CD14-positive monocyte (primary cell): ENCODE data around the gene TANGO2. TPM values are rescaled to one million over a fixed set of nuclear protein-coding genes. Genes with fewer than 3 reads are reported as not detected.

Experiments
- DNase-seq, 3 donors: peaks; one replicate each; pipeline ENCODE4 v3.0.0-alpha.2; 2011 to 2022
- H2AFZ ChIP-seq: 2 replicates; pipeline ENCODE4 v1.6.0; 2012; ENCODE audit warnings: mild to moderate bottlenecking, low read depth, low read length, inconsistent platforms; ENCODE audit not compliant: insufficient read depth, poor library complexity, severe bottlenecking
- H3K27ac ChIP-seq, 2 donors: 1 replicate in 1 of 2; 2 replicates in 1 of 2; pipeline ENCODE4 v1.5.1; 2012 to 2013; ENCODE audit warnings: low read length in 2 of 2, control low read depth in 1 of 2, inconsistent platforms in 1 of 2, low read depth in 1 of 2, mild to moderate bottlenecking in 1 of 2
- H3K27me3 ChIP-seq, 2 donors: one replicate each; pipeline versions ENCODE4 v1.6.0 to v1.6.1; 2011 to 2013; ENCODE audit warnings: low read length in 2 of 2; ENCODE audit not compliant: control insufficient read depth in 2 of 2, insufficient read depth in 2 of 2
- H3K36me3 ChIP-seq, 2 donors: replicated peaks in 1 of 2; 1 replicate in 1 of 2; 2 replicates in 1 of 2; pipeline versions ENCODE4 v1.5.1 to v1.6.1; 2012 to 2013; ENCODE audit warnings: low read length in 2 of 2, control low read depth in 1 of 2, inconsistent platforms in 1 of 2, mild to moderate bottlenecking in 1 of 2; ENCODE audit not compliant: insufficient read depth in 2 of 2, control insufficient read depth in 1 of 2
- H3K4me1 ChIP-seq, 2 donors: 1 replicate in 1 of 2; 2 replicates in 1 of 2; pipeline versions ENCODE4 v1.5.1 to v1.6.1; 2012 to 2013; ENCODE audit warnings: low read length in 2 of 2, control low read depth in 1 of 2, inconsistent platforms in 1 of 2, mild to moderate bottlenecking in 1 of 2, moderate library complexity in 1 of 2; ENCODE audit not compliant: insufficient read depth in 2 of 2, control insufficient read depth in 1 of 2
- H3K4me2 ChIP-seq: replicated peaks from 2 replicates; pipeline ENCODE3; 2012; ENCODE audit warnings: low read length, moderate library complexity, mild to moderate bottlenecking; ENCODE audit not compliant: poor library complexity, severe bottlenecking; ENCODE audit errors: extremely low read depth
- H3K4me3 ChIP-seq, 3 experiments: fragments of 200-600 bp in 1 of 3; sonication (generic) in 1 of 3; replicated peaks in 1 of 3; 1 replicate in 2 of 3; 2 replicates in 1 of 3; pipeline ENCODE4 v1.5.1; 2011 to 2013; ENCODE audit warnings: low read length in 3 of 3, mild to moderate bottlenecking in 3 of 3, control low read depth in 2 of 3, low read depth in 2 of 3, inconsistent platforms in 1 of 3, moderate library complexity in 1 of 3
- H3K79me2 ChIP-seq: 2 replicates; pipeline ENCODE4 v1.6.0; 2012; ENCODE audit warnings: mild to moderate bottlenecking, control low read depth, inconsistent platforms, low read length, moderate library complexity; ENCODE audit not compliant: insufficient read depth
- H3K9ac ChIP-seq: 2 replicates; pipeline ENCODE4 v1.6.0; 2017; ENCODE audit warnings: low read length, mild to moderate bottlenecking; ENCODE audit not compliant: insufficient read depth, poor library complexity, severe bottlenecking
- H3K9me3 ChIP-seq, 2 donors: replicated peaks in 1 of 2; 1 replicate in 1 of 2; 2 replicates in 1 of 2; pipeline versions ENCODE4 v1.5.1 to v1.6.1; 2012 to 2013; ENCODE audit warnings: low read length in 2 of 2, control low read depth in 1 of 2; ENCODE audit not compliant: control insufficient read depth in 1 of 2, insufficient read depth in 1 of 2
- H4K20me1 ChIP-seq: 2 replicates; pipeline ENCODE4 v1.6.0; 2012; ENCODE audit warnings: mild to moderate bottlenecking, low read length, control low read depth, moderate library complexity; ENCODE audit not compliant: insufficient read depth
- H3K27ac Mint-ChIP-seq, 7 donors: one replicate each; pipeline ENCODE4 v1.8.0; 2020; ENCODE audit warnings: mild to moderate bottlenecking in 7 of 7, mixed read lengths in 7 of 7, moderate library complexity in 6 of 7, inconsistent platforms in 2 of 7
- H3K27me3 Mint-ChIP-seq, 3 donors: one replicate each; pipeline ENCODE4 v1.8.0; 2021 to 2022; ENCODE audit warnings: low read depth in 3 of 3, mild to moderate bottlenecking in 3 of 3, mixed read lengths in 3 of 3, moderate library complexity in 3 of 3, inconsistent platforms in 1 of 3
- H3K36me3 Mint-ChIP-seq, 2 donors: one replicate each; pipeline ENCODE4 v1.8.0; 2020; ENCODE audit warnings: mixed read lengths in 2 of 2, inconsistent platforms in 1 of 2, mild to moderate bottlenecking in 1 of 2
- H3K4me1 Mint-ChIP-seq: one replicate; pipeline ENCODE4 v1.8.0; 2020; ENCODE audit warnings: mild to moderate bottlenecking, mixed read lengths
- H3K4me3 Mint-ChIP-seq, 2 donors: one replicate each; pipeline ENCODE4 v1.8.0; 2020; ENCODE audit warnings: mild to moderate bottlenecking in 2 of 2, mixed read lengths in 2 of 2, moderate library complexity in 1 of 2
- H3K9me3 Mint-ChIP-seq, 7 donors: one replicate each; pipeline ENCODE4 v1.8.0; 2020 to 2022; ENCODE audit warnings: mixed read lengths in 7 of 7, mild to moderate bottlenecking in 6 of 7, moderate library complexity in 6 of 7, inconsistent platforms in 2 of 7
- CTCF ChIP-seq: fragments of 200-600 bp; IDR thresholded peaks from one replicate; pipeline ENCODE4 v1.8.0; 2022; ENCODE audit warnings: antibody characterized with exemption, mild to moderate bottlenecking
- WGBS: methylation state at CpG from one replicate; pipeline ENCODE4 v1.1.5; 2013; ENCODE audit warnings: missing lambda C conversion rate; ENCODE audit not compliant: insufficient coverage; 5-methylcytosine and 5-hydroxymethylcytosine counted together
- intact Hi-C, 2 donors: fragments of 100-400 bp; cut with micrococcal nuclease; formaldehyde crosslinking; loops; one replicate each; pipeline versions ENCODE4 v1.15.0 to v1.15.1; 2023
- polyA plus RNA-seq, 3 donors: library from polyadenylated mRNA; depleted of rRNA in 1 of 3; unstranded in 2 of 3; stranded (reverse) in 1 of 3; fragments of 300-500 nt in 2 of 3; fragments of >200 nt in 1 of 3; fragmentation: Illumina TruSeq in 2 of 3; gene quantifications; 1 replicate in 2 of 3; 2 replicates in 1 of 3; pipeline ENCODE4 v1.2.3, GENCODE V29; 2012 to 2021

TANGO2 gene
- polyA plus RNA-seq, 3 donors, result 56.4 to 94.9 (median 58.2) TPM

GRCh38 chr22:20008221-20008995 lies 12.5 kb upstream of the TANGO2 start:
- no peak for DNase-seq
- WGBS, result 96% methylated on average over 9 of the region's 11 CpGs
- Histone ChIP-seq H3K36me3 (no peaks in the 10 kb centered on the region), H3K4me3 (no peak overlapping the region), H3K4me1 (no peaks in the 10 kb centered on the region), H3K27ac (no peak overlapping the region), H3K9me3 (peaks cover 3 to 12% of the 10 kb centered on the region in 2 donors), H3K4me2 (no peak overlapping the region), H3K9ac (no peak overlapping the region), H4K20me1 (no peaks in the 10 kb centered on the region), H2AFZ (no peak overlapping the region), H3K79me2 (no peaks in the 10 kb centered on the region), H3K27me3 (no peaks in the 10 kb centered on the region)
- Mint-ChIP-seq H3K4me1 (no peaks in the 10 kb centered on the region), H3K36me3 (no peaks in the 10 kb centered on the region), H3K27me3 (peaks cover 1 to 4% (median 3%) of the 10 kb centered on the region in 3 donors), H3K9me3 (peaks cover 11 to 14% (median 12%) of the 10 kb centered on the region in 7 donors), H3K27ac (no peak overlapping the region), H3K4me3 (no peak overlapping the region)
- TF ChIP-seq CTCF, result no peak
- intact Hi-C loops, result no loop called here

GRCh38 chr22:20009018-20009491 lies 11.9 kb upstream of the TANGO2 start:
- peaks cover 3 to 6% of the 10 kb centered on the region in 2 donors for H3K9me3 ChIP-seq
- Mint-ChIP-seq H3K36me3 (no peaks in the 10 kb centered on the region), H3K4me3 (no peak overlapping the region), H3K9me3 (peaks cover 5 to 8% (median 6%) of the 10 kb centered on the region in 7 donors), H3K27ac (no peak overlapping the region), H3K27me3 (peaks cover 3 to 11% (median 8%) of the 10 kb centered on the region in 3 donors), H3K4me1 (no peaks in the 10 kb centered on the region)
- H3K9ac ChIP-seq, result no peak overlapping the region
- H2AFZ ChIP-seq, result no peak overlapping the region
- H3K4me3 ChIP-seq, result no peak overlapping the region
- no peak overlapping the region for H3K27ac ChIP-seq
- no peaks in the 10 kb centered on the region for H3K79me2 ChIP-seq
- no peak for DNase-seq
- H3K27me3 ChIP-seq, result no peaks in the 10 kb centered on the region
- intact Hi-C loops, result no loop called here
- no peaks in the 10 kb centered on the region for H3K36me3 ChIP-seq
- no peaks in the 10 kb centered on the region for H3K4me1 ChIP-seq
- WGBS, result 96% methylated on average over 8 of the region's 9 CpGs
- TF ChIP-seq CTCF, result no peak
- no peak overlapping the region for H3K4me2 ChIP-seq
- H4K20me1 ChIP-seq, result no peaks in the 10 kb centered on the region
